GM10847 (cell line): ENCODE measurements around the gene PTPN4.

Experiments used
- POLR2A ChIP-seq: IDR thresholded peaks from 2 replicates; pipeline ENCODE4 v1.6.1; 2011; ENCODE audit not compliant: insufficient read length; ENCODE audit errors: extremely low read depth

Gene PTPN4

GRCh38 chr2:119958670-119959268 is 199.0 kb downstream of the PTPN4 start:
- no peak for TF ChIP-seq POLR2A

- no peak for TF ChIP-seq POLR2A
Observed at GRCh38 chr2:119960821-119961220, 201.1 kb downstream of the PTPN4 start.

- TF ChIP-seq POLR2A: no peak
Observed at GRCh38 chr2:119981896-119982295, 222.2 kb downstream of the PTPN4 start.

- no peak for TF ChIP-seq POLR2A
Observed at GRCh38 chr2:119982506-119982905, 222.8 kb downstream of the PTPN4 start.

GRCh38 chr2:119983108-119983507 is 223.4 kb downstream of the PTPN4 start:
- no peak for TF ChIP-seq POLR2A

- TF ChIP-seq POLR2A: no peak
Observed at GRCh38 chr2:119996148-119996547, 236.4 kb downstream of the PTPN4 start.

- no peak for TF ChIP-seq POLR2A
Observed at GRCh38 chr2:120001471-120001870, 241.7 kb downstream of the PTPN4 start.

GRCh38 chr2:120004254-120004653 is 244.5 kb downstream of the PTPN4 start:
- TF ChIP-seq POLR2A: no peak

GRCh38 chr2:120005834-120006521 is 246.3 kb downstream of the PTPN4 start:
- no peak for TF ChIP-seq POLR2A

GRCh38 chr2:120007851-120008250 is 248.1 kb downstream of the PTPN4 start:
- no peak for TF ChIP-seq POLR2A

- TF ChIP-seq POLR2A: no peak
Observed at GRCh38 chr2:120012363-120012762, 252.6 kb downstream of the PTPN4 start.

GRCh38 chr2:120012771-120013596 is 253.3 kb downstream of the PTPN4 start, which contains the start of gene EPB41L5:
TSS of gene EPB41L5 (plus strand) at chr2:120013077. CDS start at chr2:120019085, 6,008 bp downstream.
- TF ChIP-seq POLR2A: no peak

GRCh38 chr2:120013597-120014223 is 254.0 kb downstream of the PTPN4 start:
- no peak for TF ChIP-seq POLR2A

GRCh38 chr2:120014226-120014980 is 254.7 kb downstream of the PTPN4 start:
- no peak for TF ChIP-seq POLR2A

GRCh38 chr2:120016800-120017199 is 257.1 kb downstream of the PTPN4 start:
- no peak for TF ChIP-seq POLR2A

- TF ChIP-seq POLR2A: no peak
Observed at GRCh38 chr2:120017201-120017600, 257.5 kb downstream of the PTPN4 start.
